ENCODE measurements around the gene MOSMO.
"Not testable (repeated sequence)": the region's sequence is repeated elsewhere in the genome, so short reads cannot be mapped to it uniquely, and the experiment has no call there.

Gene MOSMO

DNA sequence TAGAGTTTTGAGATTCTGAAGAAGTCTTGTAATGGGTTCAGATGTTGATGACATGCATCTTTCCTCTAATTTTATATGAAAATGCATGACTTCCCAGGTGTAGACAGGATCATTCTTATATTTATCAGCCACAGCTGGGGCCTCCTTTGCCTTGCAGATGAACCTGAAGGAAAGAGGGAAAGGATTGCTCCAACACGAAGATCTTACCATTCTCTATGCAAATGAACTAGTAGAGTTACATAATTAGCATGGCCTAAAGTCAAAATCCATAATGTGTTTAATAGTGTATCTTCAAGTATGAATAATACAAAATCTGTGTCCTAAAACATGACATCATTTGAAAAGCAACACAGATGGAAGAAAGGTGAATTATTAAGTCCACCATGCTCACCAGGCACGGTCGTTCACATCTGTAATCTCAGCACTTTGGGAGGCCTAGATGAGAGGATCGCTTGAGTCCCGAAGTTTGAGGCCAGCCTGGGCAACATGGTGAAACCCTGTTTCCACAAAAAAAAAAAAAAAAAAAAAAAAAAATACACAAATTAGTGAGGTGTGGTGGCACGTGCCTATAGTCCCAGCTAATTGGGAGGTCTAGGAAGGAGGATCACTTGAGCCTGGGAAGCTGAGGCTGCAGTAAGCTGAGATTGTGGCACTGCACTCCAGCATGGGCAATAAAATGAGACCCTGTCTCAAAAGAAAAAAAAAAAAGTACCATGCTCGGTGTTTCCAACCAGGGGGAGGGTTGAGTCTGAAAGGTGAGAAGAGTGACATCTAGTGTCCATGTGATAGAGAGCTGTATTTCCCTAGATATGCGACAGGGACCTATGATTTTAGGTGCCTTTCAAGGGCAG is 90.7 kb downstream of the MOSMO start:
- peak; percentile 8 to 58 for DNase-seq

DNA sequence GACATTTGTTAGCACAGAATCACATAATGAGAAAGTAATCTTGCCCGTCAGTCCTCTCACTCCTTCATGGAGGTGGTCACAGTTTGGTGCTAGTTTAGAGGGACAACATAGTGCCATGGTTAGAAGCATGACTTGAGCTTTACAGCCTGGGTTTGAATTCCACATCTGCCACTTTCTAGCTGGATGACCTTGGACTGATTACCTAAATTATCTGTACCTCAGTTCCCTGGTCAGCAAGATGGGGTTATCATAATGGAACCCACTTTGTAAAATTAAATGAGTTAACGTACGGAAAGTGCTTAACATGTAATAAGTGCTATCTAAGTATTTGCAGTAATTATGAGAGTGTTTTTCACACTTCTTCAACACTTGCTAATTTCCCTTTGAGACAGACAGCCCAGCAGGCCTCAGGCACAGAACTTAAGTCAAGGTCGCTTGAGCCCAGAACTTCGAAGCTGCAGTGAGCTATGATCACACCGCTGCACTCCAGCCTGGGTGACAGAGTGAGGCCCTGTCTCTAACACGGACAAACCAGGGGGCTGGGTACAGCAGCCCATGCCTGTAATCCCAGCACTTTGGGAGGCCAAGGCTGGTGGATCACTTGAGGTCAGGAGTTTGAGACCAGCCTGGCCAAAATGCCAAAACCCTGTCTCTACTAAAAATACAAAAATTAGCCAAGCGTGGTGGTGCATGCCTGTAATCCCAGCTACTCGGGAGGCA is 91.5 kb downstream of the MOSMO start:
- no peak for DNase-seq

DNA sequence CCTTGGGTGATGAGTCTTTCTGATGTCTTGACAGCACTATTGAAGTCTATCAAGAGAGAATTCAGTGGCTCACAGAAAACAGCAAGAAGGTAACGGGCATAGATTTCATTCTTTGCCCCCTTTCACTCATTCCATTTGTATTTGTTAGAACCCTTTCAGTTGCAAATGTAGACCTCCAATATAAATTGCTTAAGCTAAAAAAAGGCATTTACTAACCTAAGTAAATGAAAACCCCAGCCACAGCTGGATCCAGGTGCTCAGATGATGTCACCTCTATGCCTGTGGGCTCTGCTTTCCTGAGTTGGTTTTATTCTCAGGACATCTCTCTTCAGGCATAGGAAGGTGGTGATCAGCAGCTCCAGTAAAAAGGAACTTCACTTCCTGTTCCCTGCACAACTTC is 95.5 kb downstream of the MOSMO start:
- DNase-seq, result no peak

DNA sequence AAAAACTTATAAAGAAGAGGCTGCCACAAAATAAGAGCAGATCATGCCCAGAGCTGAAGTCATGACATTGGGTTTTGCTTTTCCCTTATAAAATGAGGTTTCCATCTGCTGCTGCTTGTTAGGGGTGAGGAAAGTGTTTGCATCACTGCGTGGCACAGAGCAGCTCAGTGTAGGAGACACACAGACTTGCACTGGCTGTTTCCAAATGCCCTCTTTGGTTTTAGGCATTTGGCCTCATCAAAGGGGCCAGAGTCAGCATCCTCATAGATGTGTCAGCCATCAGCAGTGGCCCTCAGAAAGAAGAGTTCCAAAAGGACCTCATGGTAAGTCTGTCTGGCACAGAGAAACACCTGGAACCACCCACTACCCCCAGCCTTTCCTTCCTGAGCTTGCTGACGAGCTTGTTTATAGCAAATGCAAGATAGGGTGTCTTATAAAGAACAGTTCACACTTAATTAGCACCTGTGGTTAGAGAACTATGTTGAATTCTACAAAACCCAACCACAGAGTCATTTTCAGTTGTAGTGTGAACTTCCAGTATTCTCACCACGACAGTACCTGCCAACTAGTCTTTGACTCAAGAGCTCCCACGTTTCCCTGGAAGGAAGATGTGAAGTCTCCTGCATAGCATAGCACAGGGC is 101.5 kb downstream of the MOSMO start:
- DNase-seq, result no peak

DNA sequence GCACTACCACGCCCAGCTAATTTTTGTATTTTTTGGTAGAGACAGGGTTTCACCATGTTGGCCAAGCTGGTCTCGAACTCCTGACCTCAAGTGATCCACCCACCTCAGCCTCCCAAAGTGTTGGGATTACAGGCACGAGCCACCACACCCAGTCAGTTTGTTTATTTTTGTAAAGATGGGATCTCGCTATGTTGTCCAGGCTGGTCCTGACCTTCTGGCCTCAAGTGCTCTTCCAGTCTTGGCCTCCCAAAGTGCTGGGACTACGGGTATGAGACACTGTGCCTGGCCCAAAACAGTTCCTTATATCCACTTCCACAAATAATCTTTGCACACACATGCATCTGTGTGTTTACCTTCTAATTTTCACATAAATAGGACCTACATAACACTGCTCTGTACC is 103.7 kb downstream of the MOSMO start:
- not testable (repeated sequence) for DNase-seq

DNA sequence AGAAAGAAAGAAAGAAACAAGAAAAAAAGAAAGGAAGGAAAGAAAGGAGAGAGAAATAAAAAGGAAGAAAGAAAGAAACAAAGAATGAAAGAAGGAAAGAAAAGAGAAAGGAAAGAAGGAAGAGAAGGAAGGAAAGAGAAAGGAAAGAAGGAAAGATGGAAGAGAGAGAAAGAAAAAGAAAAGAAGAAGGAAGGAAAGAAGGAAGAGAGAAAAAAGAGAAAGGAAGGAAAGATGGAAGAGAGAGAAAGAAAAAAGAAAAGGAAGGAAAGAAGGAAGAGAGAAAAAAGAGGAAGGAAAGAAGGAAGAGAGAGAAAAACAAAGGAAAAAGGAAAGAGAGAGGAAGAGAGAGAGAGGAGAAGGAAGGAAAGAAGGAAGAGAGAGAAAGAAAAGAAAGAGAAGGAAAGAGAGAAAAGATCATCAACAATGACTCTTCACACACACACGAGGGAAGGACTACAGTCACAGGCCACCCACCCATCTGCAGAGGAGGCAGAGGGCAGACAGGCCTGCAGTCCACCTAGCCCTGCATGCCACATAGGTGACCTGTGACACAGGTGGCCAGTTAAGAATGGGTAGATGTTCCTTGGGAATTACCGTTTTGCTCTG is 108.3 kb downstream of the MOSMO start:
- no peak for DNase-seq

DNA sequence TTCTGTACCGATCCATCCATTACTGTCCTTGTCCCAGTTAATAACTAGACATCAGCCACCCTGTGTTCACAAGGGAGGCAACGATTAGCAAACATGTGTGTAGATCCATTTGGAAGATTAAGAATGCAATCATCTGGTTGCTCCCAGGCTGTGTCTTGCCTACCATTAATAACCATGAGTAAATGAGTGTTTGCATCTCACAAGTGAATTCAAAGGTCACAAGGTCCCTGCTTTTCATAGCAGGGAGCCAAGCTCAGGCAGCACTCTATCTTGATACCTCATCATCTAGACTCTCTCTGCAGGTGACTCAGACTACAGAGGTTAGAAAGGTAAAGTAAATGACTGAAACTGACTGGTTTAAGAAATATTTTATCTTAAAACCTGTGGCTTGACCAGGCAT is 109.7 kb downstream of the MOSMO start:
- DNase-seq, result no peak

DNA sequence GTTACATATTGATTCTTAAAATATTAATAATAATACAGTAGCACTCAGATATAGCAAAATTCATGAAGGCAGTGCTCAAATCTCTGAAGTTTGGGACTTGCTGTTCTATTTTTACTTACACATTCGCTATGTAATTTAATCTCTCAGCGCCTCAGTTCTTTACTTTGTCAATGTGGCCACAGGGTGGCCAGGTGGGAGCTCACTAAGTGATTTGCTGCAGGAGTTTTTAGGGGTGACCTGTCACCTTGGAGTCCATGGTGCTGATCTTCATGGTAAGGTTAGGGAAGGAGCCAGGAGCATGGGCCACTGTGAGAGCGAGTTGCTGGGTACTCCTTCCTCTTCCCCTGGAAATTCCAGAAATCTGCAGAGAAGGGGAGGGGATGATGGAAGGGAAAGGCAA is 112.5 kb downstream of the MOSMO start:
- DNase-seq, result no peak

DNA sequence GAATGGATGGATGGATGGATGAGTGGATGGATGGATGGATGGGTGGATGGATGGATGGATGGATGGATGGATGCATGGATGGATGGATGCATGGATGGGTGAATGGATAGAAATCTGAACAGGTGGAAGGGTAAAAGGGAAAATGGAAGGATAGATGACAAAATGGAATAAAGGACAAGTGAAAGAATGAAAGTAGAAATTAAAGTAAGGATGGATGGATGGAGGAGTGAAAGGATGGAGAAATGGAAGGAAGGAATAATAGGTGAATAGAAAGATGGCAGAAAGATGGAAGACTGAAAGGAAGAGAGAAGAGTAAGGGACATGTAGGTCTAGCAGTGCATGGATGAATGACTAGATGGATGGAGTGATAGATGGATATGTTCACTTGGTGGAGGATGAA is 114.3 kb downstream of the MOSMO start:
- no peak for DNase-seq

DNA sequence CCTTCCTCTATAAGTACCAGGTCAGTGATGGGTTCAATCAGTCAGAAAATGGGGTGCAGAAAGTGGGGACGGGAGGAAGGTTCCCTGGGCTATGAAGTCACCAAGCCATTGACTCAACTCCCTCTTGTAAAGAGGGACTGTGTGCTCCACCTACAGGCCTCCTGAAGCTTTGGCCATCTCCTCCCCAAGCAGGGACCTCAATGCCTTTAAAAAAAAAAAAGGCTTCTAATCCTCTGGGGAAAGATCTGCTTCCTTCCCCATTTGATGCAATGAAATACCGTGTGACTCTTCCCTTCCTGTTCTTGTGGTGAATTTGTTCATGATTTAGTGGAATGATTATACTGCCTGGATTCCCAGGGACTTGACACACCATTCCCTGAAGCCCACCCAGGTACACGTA is 115.2 kb downstream of the MOSMO start:
- peak in 1 of 2 experiments; percentile 2 for DNase-seq

DNA sequence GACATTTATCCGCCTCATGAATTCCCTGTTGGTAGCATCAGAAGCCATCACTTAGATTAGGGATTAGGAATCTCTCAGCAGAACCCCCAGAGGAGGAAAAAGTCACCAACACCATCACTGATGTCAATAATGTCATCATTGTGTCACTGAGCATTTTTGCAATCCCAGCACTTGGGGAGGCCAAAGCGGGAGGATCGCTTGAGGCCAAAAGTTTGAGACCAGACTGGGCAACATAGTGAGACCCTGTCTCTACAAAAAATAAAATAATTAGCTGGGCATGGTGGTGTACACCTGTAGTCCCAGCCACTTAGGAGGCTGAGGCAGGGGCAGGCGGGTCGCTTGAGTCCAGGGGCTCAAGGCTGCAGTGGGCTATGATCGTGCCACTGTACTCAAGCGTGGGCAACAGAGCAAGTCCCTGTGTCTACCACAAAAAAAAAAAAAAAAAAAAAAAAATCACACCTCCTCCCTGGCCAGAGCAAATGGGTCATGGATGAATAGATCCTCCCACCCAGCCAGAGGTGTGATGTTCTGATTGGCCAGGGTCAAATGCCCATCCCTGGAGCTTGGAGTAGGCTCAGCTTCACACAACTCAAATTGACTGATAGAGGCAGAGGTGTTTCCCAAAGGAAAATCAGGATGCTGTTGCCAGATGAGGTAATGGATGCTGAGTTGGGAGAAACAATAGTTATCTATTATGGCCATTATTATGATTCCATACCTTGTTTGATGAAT is 116.0 kb downstream of the MOSMO start:
- DNase-seq, result no peak

DNA sequence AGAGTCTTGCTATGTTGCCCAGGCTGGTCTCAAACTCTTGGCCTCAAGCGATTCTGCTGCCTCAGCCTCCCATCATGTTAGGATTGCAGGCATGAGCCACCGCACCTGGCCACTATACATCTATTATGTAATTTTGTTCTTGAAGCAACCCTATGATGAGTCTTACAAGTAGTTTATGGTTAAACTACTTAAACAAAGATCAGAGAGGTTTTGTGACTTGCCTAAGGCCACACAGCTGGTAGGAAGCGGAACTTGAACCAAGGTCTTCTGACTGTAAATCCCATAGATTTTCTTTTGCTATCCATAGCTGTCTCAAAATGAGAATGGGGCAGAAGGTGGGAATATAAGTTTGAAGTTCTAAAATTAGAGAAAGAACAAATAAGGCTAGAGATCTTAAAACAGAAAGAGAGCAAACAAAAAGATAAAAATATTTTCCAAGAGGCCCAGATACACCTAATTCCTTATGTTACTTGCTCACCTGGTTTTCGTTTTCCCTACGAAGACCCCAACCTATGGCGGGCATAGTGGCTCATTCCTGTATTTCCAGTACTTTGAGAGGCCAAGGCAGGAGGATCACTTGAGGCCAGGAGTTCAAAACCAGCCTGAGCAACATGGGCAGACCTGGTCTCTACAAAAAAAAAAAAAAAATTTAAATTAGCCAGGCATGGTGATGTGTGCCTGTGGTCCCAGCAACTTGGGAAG is 116.8 kb downstream of the MOSMO start:
- no peak for DNase-seq

DNA sequence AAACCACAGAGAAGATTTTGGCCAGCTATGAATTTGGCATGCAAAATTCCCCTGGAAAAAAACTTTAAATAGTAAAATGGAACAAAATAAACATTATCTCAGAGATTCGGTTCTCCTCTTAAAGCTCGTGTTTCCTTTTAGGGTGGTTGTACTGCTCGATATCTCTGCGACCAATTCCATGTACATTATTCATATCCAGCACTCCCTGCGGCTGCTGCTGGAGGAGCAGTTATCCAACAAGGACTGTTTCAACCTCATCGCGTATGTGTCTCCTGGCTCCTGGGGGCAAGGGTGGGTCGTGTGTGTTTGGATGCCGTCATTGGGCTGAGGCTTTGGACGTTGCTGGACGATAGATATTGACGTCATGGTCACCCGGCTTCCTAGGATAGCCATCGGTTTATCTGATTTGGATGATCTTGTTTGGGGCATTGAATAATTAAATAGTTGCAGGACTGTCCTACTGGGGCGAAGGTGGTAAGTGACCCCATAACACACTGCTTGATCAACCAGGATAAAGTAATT is 118.2 kb downstream of the MOSMO start:
- no peak for DNase-seq

DNA sequence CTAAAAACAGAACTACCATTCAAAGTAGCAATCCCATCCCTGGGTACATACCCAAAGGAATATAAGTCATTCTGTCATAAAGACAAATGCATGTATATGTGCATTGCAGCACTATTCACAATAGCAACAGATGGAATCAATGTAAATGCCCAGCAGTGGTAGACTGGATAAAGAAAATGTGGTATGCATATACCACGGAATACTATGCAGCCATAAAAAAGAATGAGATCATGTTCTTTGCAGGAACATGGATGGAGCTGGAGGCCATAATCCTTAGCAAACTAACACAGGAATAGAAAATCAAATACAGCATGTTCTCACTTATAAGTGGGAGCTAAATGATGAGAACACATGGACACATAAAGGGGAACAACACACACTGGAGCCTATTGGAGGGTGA is 120.6 kb downstream of the MOSMO start:
- DNase-seq, result not testable (repeated sequence)

DNA sequence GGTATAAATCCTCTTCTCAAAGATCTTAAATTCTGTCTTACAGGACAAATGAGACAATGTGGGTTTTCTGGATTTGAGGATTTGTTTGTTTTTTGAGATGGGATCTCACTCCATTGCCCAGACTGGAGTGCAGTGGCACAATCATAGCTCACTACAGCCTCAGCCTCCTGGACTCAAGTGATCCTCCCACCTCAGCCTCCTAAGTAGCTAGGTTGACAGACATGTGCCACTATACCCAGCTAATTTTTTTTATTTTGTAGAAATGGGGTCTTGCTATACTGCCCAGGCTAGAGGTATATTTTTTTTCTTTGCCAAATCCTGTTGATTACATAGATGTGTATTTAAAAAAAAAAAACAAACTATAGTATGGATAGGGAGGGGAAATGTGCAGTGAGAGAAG is 122.6 kb downstream of the MOSMO start:
- no peak for DNase-seq

DNA sequence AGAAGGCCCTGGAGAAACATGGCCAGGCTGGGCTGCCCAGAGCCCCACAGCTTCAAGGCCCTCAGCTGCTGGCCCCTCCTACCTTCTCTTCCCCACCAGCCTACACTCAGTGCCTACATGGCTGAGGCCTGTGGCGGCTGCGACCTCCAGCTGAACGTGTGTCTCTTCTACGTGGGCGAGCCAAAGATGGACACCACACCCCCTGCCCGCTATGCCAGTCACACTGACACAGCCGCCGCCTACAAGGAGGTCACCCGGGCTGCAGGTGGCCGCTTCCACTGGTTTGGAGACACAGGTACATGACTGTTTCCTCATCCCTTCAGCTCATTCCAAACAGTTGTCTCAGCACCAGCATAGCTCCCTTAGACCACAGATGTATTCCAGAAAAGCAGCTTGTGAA is 124.9 kb downstream of the MOSMO start:
- DNase-seq, result no peak
